Measurements from ENCODE around the gene HPCAL1. TPM values are rescaled to one million over a fixed set of nuclear protein-coding genes. Genes with fewer than 3 reads are reported as not detected.

Gene HPCAL1
- total RNA-seq, 4 donors from 2014 or later, result 29.0 to 56.7 (median 34.5) TPM

GRCh38 chr2:10457846-10458598 lies 155.3 kb downstream of the HPCAL1 start:
- Histone ChIP-seq H3K27ac (no peak overlapping the region), H3K4me3 (no peak overlapping the region), H3K27me3 (no peaks in the 10 kb centered on the region), H3K36me3 (peaks cover 0 to 12% (median 0%) of the 10 kb centered on the region in 3 donors), H3K4me1 (peaks cover 0 to 11% (median 2%) of the 10 kb centered on the region in 4 donors), H3K9me3 (no peaks in the 10 kb centered on the region)
- no peak for TF ChIP-seq POLR2A (IDR thresholded peaks at IDR 0.05)
- WGBS, 2 donors, result 47 to 54% methylated on average over 11 of the region's 11 CpGs
- DNase-seq (ENCODE audit: low spot score in 2 of 2), result peak in 1 of 2 donors; percentile 19

- H3K36me3 ChIP-seq, result peaks cover 0 to 2% (median 0%) of the 10 kb centered on the region in 3 donors
- no peaks in the 10 kb centered on the region for H3K9me3 ChIP-seq
- peaks cover 0 to 11% (median 2%) of the 10 kb centered on the region in 4 donors for H3K4me1 ChIP-seq
- no peaks in the 10 kb centered on the region for H3K27me3 ChIP-seq
- no peak for DNase-seq (ENCODE audit: low spot score in 2 of 2)
- H3K27ac ChIP-seq, result no peak overlapping the region
- no peak overlapping the region for H3K4me3 ChIP-seq
- TF ChIP-seq EP300 (IDR thresholded peaks at IDR 0.05) (no peak), POLR2A (IDR thresholded peaks at IDR 0.05) (no peak), CTCF (IDR thresholded peaks at IDR 0.05) (no peak)
- WGBS, 2 donors, result 79% methylated on average over 17 of the region's 17 CpGs
Measured at GRCh38 chr2:10460366-10460796, 157.7 kb downstream of the HPCAL1 start.

GRCh38 chr2:10462178-10463083 lies 159.7 kb downstream of the HPCAL1 start:
- no peak for DNase-seq (ENCODE audit: low spot score in 2 of 2)
- no peaks in the 10 kb centered on the region for H3K9me3 ChIP-seq
- H3K27ac ChIP-seq, result no peak overlapping the region
- no peaks in the 10 kb centered on the region for H3K36me3 ChIP-seq
- no peaks in the 10 kb centered on the region for H3K27me3 ChIP-seq
- TF ChIP-seq POLR2A (IDR thresholded peaks at IDR 0.05) (no peak), EP300 (IDR thresholded peaks at IDR 0.05) (no peak), CTCF (IDR thresholded peaks at IDR 0.05) (no peak)
- H3K4me3 ChIP-seq, result no peak overlapping the region
- 55 to 57% methylated on average over 14 to 15 of the region's 15 CpGs for WGBS, 2 donors
- H3K4me1 ChIP-seq, result peaks cover 0 to 11% (median 2%) of the 10 kb centered on the region in 4 donors

- Histone ChIP-seq H3K36me3 (no peaks in the 10 kb centered on the region), H3K27me3 (no peaks in the 10 kb centered on the region), H3K4me1 (no peaks in the 10 kb centered on the region), H3K9me3 (no peaks in the 10 kb centered on the region), H3K27ac (no peak overlapping the region), H3K4me3 (no peak overlapping the region)
- DNase-seq (ENCODE audit: low spot score in 2 of 2), result no peak
- TF ChIP-seq CTCF (IDR thresholded peaks at IDR 0.05) (no peak), POLR2A (IDR thresholded peaks at IDR 0.05) (no peak), EP300 (IDR thresholded peaks at IDR 0.05) (no peak)
- WGBS, 2 donors, result 84 to 94% methylated on average over 5 of the region's 5 CpGs
Measured at GRCh38 chr2:10465910-10466309, 163.2 kb downstream of the HPCAL1 start.

- 78 to 88% methylated on average over 11 of the region's 11 CpGs for WGBS, 2 donors
- no peak for DNase-seq (ENCODE audit: low spot score in 2 of 2)
- Histone ChIP-seq H3K4me1 (no peaks in the 10 kb centered on the region), H3K27me3 (no peaks in the 10 kb centered on the region), H3K4me3 (no peak overlapping the region), H3K36me3 (no peaks in the 10 kb centered on the region), H3K27ac (no peak overlapping the region), H3K9me3 (no peaks in the 10 kb centered on the region)
- TF ChIP-seq CTCF (IDR thresholded peaks at IDR 0.05) (no peak), POLR2A (IDR thresholded peaks at IDR 0.05) (no peak), EP300 (IDR thresholded peaks at IDR 0.05) (no peak)
Measured at GRCh38 chr2:10466801-10467200, 164.1 kb downstream of the HPCAL1 start.

Data from tibial nerve (tissue), 4 donors.